Measurements from ENCODE around the gene CACNA1E.

- TF ChIP-seq, protein P1, sequence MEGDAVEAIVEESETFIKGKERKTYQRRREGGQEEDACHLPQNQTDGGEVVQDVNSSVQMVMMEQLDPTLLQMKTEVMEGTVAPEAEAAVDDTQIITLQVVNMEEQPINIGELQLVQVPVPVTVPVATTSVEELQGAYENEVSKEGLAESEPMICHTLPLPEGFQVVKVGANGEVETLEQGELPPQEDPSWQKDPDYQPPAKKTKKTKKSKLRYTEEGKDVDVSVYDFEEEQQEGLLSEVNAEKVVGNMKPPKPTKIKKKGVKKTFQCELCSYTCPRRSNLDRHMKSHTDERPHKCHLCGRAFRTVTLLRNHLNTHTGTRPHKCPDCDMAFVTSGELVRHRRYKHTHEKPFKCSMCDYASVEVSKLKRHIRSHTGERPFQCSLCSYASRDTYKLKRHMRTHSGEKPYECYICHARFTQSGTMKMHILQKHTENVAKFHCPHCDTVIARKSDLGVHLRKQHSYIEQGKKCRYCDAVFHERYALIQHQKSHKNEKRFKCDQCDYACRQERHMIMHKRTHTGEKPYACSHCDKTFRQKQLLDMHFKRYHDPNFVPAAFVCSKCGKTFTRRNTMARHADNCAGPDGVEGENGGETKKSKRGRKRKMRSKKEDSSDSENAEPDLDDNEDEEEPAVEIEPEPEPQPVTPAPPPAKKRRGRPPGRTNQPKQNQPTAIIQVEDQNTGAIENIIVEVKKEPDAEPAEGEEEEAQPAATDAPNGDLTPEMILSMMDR (conservative IDR thresholded peaks at IDR 0.05; ENCODE audit: low read length) = no peak
- no peak for TF ChIP-seq EZH2phosphoT487 (IDR thresholded peaks at IDR 0.05; ENCODE audit: borderline replicate concordance, low read depth, low read length)
Measured at GRCh38 chr1:181777812-181778211, 294.5 kb downstream of the CACNA1E start.

Data from OCI-LY7 (cell line).